Thymus (tissue), 14 donors: ENCODE results near the gene SDR42E1. TPM values are rescaled to one million over a fixed set of nuclear protein-coding genes. Genes with fewer than 3 reads are reported as not detected.

Source experiments
- DNase-seq, 9 donors: peaks; one replicate each; pipeline ENCODE4 v3.0.0-alpha.2; 2013; ENCODE audit warnings: low spot score in 9 of 9, low read depth in 6 of 9, missing footprints in 1 of 9
- H3K27ac ChIP-seq, 2 donors: one replicate each; pipeline ENCODE4 v1.5.1; 2013; ENCODE audit warnings: control low read depth in 1 of 2, low read depth in 1 of 2, low read length in 1 of 2, mild to moderate bottlenecking in 1 of 2, moderate library complexity in 1 of 2
- H3K27me3 ChIP-seq, 2 donors: one replicate each; pipeline ENCODE4 v1.5.1; 2013; ENCODE audit warnings: low read length in 1 of 2; ENCODE audit not compliant: control insufficient read depth in 2 of 2, insufficient read depth in 1 of 2
- H3K36me3 ChIP-seq, 2 donors: one replicate each; pipeline ENCODE4 v1.5.1; 2013; ENCODE audit warnings: low read length in 1 of 2, mild to moderate bottlenecking in 1 of 2, moderate library complexity in 1 of 2; ENCODE audit not compliant: control insufficient read depth in 2 of 2, insufficient read depth in 2 of 2
- H3K4me1 ChIP-seq, 2 donors: one replicate each; pipeline ENCODE4 v1.5.1; 2013; ENCODE audit warnings: low read length in 2 of 2; ENCODE audit not compliant: control insufficient read depth in 2 of 2, insufficient read depth in 2 of 2
- H3K4me3 ChIP-seq, 2 donors: one replicate each; pipeline ENCODE4 v1.5.1; 2013; ENCODE audit warnings: low read length in 2 of 2, control low read depth in 1 of 2, mild to moderate bottlenecking in 1 of 2
- H3K9me3 ChIP-seq, 2 donors: one replicate each; pipeline ENCODE4 v1.5.1; 2013; ENCODE audit warnings: low read length in 1 of 2, mild to moderate bottlenecking in 1 of 2; ENCODE audit not compliant: control insufficient read depth in 2 of 2, insufficient read depth in 1 of 2
- WGBS: extraction: QIAGEN DNeasy Blood & Tissue Kit; methylation state at CpG from one replicate; pipeline ENCODE4 v1.1.7; 2013; 5-methylcytosine and 5-hydroxymethylcytosine counted together
- long read RNA-seq, 10 donors: transcript quantifications; one replicate each; lab custom pipeline, GENCODE V29; 2026
- polyA plus RNA-seq: library from polyadenylated mRNA; stranded (reverse); fragments of 200-250 nt; gene quantifications from one replicate; pipeline ENCODE4 v1.2.3, GENCODE V29; 2013
- total RNA-seq: library from RNA; stranded (reverse); fragments of 120-200 nt; gene quantifications from one replicate; pipeline ENCODE4 v1.2.4, GENCODE V29; 2013
- donor health status: healthy.

The SDR42E1 gene, protein sequence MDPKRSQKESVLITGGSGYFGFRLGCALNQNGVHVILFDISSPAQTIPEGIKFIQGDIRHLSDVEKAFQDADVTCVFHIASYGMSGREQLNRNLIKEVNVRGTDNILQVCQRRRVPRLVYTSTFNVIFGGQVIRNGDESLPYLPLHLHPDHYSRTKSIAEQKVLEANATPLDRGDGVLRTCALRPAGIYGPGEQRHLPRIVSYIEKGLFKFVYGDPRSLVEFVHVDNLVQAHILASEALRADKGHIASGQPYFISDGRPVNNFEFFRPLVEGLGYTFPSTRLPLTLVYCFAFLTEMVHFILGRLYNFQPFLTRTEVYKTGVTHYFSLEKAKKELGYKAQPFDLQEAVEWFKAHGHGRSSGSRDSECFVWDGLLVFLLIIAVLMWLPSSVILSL
- total RNA-seq = 6.0 TPM
- polyA plus RNA-seq = 1.8 TPM
- long read RNA-seq, donor 1 = 0 reads
- long read RNA-seq, donor 2 = 0 reads
- long read RNA-seq, donor 3, full-length matches to known transcripts = 2 of 2 reads
- long read RNA-seq, donor 3, partial matches to known transcripts = 0 of 2 reads
- long read RNA-seq, donor 3, other reads (novel, unspliced or antisense) = 0 of 2 reads
- long read RNA-seq, donor 4, partial matches to known transcripts = 0 of 1 reads
- long read RNA-seq, donor 4, other reads (novel, unspliced or antisense) = 0 of 1 reads
- long read RNA-seq, donor 5, full-length matches to known transcripts = 6 of 6 reads
- long read RNA-seq, donor 5, partial matches to known transcripts = 0 of 6 reads
- long read RNA-seq, donor 5, other reads (novel, unspliced or antisense) = 0 of 6 reads
- long read RNA-seq, donor 6, partial matches to known transcripts = 0 of 1 reads
- long read RNA-seq, donor 6, other reads (novel, unspliced or antisense) = 0 of 1 reads
- long read RNA-seq, donor 7, full-length matches to known transcripts = 6 of 6 reads
- long read RNA-seq, donor 7, partial matches to known transcripts = 0 of 6 reads
- long read RNA-seq, donor 7, other reads (novel, unspliced or antisense) = 0 of 6 reads
- long read RNA-seq, donor 8 = 0 reads
- long read RNA-seq, donor 9, full-length matches to known transcripts = 3 of 3 reads
- long read RNA-seq, donor 9, partial matches to known transcripts = 0 of 3 reads
- long read RNA-seq, donor 9, other reads (novel, unspliced or antisense) = 0 of 3 reads
- long read RNA-seq, donor 10 = 0 reads

DNA sequence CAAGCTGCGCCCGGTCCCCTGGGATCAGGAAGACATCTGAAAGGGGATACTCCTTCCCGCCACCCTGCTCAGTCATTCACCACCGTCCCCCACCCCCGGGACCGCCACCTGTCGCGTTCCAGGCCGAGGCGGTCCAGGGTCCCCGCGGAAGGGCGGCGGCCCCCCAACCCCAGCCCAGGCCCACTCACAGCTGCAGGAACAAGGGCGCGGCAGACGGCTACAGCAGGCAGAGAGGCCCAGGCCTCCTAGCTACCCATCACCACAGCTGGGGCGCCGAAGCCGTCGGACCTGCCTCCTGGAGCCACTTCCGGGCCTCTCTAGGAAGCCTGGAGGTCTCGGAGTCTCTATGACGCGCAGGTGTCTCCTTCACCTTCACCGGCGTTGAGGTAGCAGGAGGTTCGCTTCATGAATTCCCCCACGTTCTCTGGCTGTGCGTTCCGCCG is at the start of gene SDR42E1:
TSS of gene SDR42E1 (minus strand) at position 272 of the 443 bp plus-strand sequence. CDS start 10,612 bp downstream, outside the sequence.
- no peaks in the 10 kb centered on the region for H3K27me3 ChIP-seq
- H3K4me3 ChIP-seq = peak within 1 kb of the TSS; percentile 61 to 66
- peaks cover 3 to 10% of the 10 kb centered on the region in 2 donors for H3K9me3 ChIP-seq
- WGBS = 5% methylated on average over 32 of the region's 32 CpGs
- H3K27ac ChIP-seq = no peak within 1 kb of the TSS
- peaks cover 6 to 8% of the 10 kb centered on the region in 2 donors for H3K4me1 ChIP-seq
- H3K36me3 ChIP-seq = no peaks in the 10 kb centered on the region
- DNase-seq = peak; percentile 36 to 83 (median 49)

DNA sequence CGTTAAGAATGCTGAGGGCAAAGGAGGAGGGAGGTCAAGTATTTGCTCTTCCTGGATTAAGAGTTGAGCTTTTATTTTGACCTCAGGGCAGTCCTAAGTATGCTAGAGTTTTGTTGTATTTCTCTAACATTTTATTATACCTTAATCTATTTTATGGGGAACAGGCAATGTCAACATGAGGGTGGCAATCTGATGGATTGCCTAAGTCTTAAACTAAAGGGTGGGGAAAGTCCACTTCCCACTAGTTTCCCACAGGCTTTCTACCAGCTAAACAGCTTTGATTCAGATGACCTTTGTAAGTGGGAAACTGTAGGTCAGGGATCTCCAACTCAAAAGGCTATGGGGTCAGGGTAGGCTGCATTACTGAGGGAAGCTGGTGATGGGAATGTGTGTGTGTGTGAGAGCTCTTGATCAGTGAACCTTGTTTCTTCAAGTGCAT is 48.7 kb upstream of the SDR42E1 start:
- Histone ChIP-seq H3K27me3 (no peaks in the 10 kb centered on the region), H3K27ac (no peak overlapping the region), H3K4me3 (no peak overlapping the region), H3K36me3 (no peaks in the 10 kb centered on the region), H3K4me1 (no peaks in the 10 kb centered on the region), H3K9me3 (no peaks in the 10 kb centered on the region)
- DNase-seq = no peak
- WGBS = 98% methylated on average over 1 of the region's 1 CpG

DNA sequence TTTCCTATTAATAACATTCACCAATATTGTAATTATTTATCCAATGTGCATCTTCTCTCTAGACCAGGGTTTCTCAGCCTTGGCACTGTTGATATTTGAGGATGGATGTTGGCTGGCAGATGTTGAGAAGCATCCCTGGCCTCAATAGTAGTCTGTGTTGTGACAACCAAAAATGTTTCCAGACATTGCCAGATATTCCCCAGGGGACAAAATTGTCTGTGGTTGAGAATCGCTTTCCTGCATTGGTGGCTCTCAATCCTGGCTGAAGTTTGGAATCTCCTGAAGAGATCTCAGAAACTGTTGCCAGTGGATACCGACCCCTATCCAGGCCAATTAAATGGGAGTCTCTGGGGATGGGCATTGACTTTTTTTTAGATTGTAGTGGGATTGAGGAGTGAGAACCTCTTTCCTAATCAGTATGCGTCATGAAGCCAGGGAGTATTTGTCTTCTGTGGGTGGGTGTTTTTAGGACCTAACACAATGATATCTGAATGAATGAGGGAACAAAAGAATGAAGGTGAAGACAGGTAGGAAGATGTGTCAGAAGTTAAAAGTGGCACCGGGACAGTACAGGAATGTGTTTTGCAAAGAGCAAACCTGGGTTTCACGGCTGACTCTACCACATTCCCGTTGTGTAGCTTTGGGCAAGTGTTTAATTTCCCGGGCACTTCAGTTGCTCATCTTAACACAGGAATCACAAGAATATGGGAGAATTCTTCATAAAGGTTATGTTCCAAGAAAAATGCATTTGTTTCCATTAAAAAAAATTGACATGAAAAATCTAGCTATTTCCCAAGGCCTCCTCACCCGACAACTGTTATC is 48.1 kb upstream of the SDR42E1 start:
- no peaks in the 10 kb centered on the region for H3K27me3 ChIP-seq
- no peak for DNase-seq
- no peaks in the 10 kb centered on the region for H3K9me3 ChIP-seq
- WGBS = 97% methylated on average over 8 of the region's 8 CpGs
- H3K4me3 ChIP-seq = no peak overlapping the region
- H3K4me1 ChIP-seq = no peaks in the 10 kb centered on the region
- no peaks in the 10 kb centered on the region for H3K36me3 ChIP-seq
- H3K27ac ChIP-seq = no peak overlapping the region

DNA sequence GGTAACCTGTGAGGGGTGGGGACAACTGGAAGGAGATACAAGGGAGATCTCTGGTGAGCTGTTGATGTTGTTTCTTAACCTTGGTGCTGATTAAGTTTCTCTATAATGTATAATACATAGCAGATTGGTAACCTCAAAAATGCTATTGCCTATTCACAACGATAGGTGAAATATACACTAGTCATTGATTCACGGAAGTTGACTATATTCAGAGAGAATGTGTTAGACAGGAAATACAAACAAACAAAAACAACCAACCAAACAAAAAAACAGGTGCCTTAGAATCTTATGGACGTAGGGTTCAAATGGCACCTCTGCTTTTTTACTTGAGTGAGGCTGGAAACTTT is 45.3 kb upstream of the SDR42E1 start:
- Histone ChIP-seq H3K36me3 (no peaks in the 10 kb centered on the region), H3K4me3 (no peak overlapping the region), H3K4me1 (no peaks in the 10 kb centered on the region), H3K27me3 (no peaks in the 10 kb centered on the region), H3K27ac (no peak overlapping the region), H3K9me3 (no peaks in the 10 kb centered on the region)
- DNase-seq = no peak
- WGBS = 89% methylated on average over 3 of the region's 3 CpGs

DNA sequence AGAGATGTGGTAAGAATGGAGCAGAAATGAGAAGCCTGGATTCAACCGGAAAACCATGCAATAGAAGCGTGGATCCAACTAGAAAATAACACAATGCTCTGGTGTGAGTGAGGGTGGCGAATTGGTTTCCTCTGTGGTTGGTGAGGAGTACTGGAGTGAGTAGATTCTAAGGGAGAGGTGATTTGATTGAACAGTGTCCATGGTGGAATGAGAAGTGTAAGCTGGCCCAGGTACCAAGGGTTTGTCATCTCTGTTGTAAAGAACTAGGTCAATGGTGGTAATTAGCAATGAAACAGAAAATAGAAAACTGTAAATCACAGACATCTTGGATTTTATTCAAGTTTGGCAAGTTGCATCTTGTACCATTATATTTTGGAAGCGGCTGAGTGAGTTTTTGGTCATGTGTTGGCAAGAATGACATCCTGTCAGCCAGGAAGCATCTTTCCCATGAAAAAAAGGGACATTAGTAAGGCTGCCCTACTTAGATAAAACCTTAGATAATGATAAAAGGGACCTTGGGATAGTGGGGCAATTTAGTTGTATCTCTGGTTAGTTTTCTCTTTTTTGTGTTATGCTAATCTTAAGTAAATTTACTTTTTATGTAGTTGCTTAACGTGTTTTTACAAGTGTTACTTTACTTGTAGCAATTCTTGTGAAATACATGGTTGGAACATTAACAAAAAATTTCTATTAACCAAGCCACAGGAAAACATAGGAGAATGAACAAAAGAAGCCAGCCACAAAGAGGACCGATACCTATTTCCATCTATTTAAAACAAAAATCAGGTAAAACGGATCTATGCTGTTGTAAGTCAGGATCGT is 44.7 kb upstream of the SDR42E1 start:
- Histone ChIP-seq H3K4me1 (no peaks in the 10 kb centered on the region), H3K4me3 (no peak overlapping the region), H3K36me3 (no peaks in the 10 kb centered on the region), H3K9me3 (no peaks in the 10 kb centered on the region), H3K27ac (no peak overlapping the region), H3K27me3 (no peaks in the 10 kb centered on the region)
- 89% methylated on average over 8 of the region's 8 CpGs for WGBS
- DNase-seq = no peak

DNA sequence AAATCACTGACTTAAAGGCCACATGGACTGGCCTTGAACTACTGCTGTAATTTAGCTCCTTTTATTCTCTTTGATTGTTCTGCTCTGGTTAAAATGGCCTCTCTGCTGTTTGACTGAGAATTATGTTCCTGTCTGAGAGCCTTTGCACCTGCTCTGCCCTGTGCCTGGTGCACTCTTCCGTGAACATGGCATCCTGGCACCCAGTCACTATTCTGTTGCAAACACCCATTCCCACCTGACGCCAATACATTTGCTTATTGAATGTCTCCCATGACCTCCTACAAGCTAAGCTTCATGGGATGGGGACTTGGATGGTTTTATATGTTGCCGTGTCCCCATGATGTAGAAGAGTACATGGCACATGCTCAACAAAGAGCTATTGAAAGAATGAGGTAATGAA is 43.8 kb upstream of the SDR42E1 start:
- Histone ChIP-seq H3K36me3 (no peaks in the 10 kb centered on the region), H3K27me3 (no peaks in the 10 kb centered on the region), H3K27ac (no peak overlapping the region), H3K4me3 (no peak overlapping the region), H3K4me1 (no peaks in the 10 kb centered on the region), H3K9me3 (no peaks in the 10 kb centered on the region)
- DNase-seq = no peak
- WGBS = 97% methylated on average over 3 of the region's 3 CpGs

DNA sequence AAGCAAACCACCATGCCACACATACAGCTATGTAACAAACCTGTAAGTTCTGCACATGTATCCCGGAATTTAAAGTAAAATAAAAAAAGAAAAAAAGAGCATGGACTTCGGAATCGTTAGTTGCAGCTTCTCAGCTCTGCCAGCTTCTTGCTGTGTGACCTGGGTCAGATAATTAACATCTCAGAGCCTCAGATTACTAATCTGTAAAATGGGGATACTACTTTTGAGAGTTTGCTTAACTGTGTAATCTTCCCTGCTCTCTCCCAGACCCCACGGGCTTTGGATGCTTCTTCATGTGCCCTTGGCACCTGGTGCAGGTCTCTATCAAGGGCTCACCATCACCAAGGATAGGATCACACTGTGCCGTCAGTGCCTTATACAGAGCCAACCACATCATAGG is 40.4 kb upstream of the SDR42E1 start:
- whole genome bisulfite sequencing = 91% methylated on average over 5 of the region's 5 CpGs
- no peak for DNase-seq

DNA sequence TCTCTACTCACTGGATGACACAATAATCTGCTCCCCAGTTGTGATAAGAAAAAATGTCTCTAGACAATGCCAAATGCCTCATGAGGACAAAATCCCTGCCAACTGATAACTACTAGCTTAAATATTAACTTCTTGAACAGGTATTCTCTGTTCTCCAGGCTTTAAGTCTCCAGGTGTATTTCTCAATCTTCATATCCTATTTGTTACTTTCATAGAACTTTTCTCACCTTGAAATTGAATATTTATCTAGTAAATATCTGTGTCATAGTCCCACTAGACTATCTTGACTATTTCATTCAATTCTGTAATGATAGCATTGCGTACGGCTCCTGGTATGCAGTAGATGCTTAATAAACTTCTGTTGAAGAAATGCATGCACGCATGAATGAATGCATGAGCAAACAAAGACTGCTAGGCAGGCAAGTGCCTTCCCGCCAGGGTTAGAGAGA is 39.7 kb upstream of the SDR42E1 start:
- Histone ChIP-seq H3K9me3 (no peaks in the 10 kb centered on the region), H3K4me1 (no peaks in the 10 kb centered on the region), H3K27ac (no peak overlapping the region), H3K4me3 (no peak overlapping the region), H3K27me3 (peaks cover 0 to 2% of the 10 kb centered on the region in 2 donors), H3K36me3 (no peaks in the 10 kb centered on the region)
- 97% methylated on average over 4 of the region's 4 CpGs for WGBS
- no peak for DNase-seq

More for the DNA sequence above, 40.4 kb upstream of the SDR42E1 start:
- no peak overlapping the region for H3K4me3 ChIP-seq
- no peak overlapping the region for H3K27ac ChIP-seq
- H3K9me3 ChIP-seq = no peaks in the 10 kb centered on the region
- H3K27me3 ChIP-seq = no peaks in the 10 kb centered on the region
- H3K36me3 ChIP-seq = no peaks in the 10 kb centered on the region
- no peaks in the 10 kb centered on the region for H3K4me1 ChIP-seq
